ENCODE results near the gene IRAK2. TPM values are rescaled to one million over a fixed set of nuclear protein-coding genes. Genes with fewer than 3 reads are reported as not detected.

Gene IRAK2
- total RNA-seq, 1 donor from 2014 or later: 4.7 TPM

GRCh38 chr3:10279384-10280176 is 114.9 kb downstream of the IRAK2 start:
- DNase-seq (ENCODE audit: low read depth) (no peak), FAIRE-seq (no peak)
- Histone ChIP-seq H3K36me3 (ENCODE audit: control insufficient read depth, insufficient read depth, low read length) (peaks cover 14% of the 10 kb centered on the region), H3K4me3 (ENCODE audit: low read depth, low read length) (no peak overlapping the region), H3K27me3 (ENCODE audit: control insufficient read depth, insufficient read depth, low read length) (no peaks in the 10 kb centered on the region)
- TF ChIP-seq CTCF (IDR thresholded peaks at IDR 0.05; ENCODE audit: insufficient read depth, low read length, severe bottlenecking): no peak

GRCh38 chr3:10280177-10280529 is 115.4 kb downstream of the IRAK2 start:
- peak; percentile 24 for TF ChIP-seq CTCF (IDR thresholded peaks at IDR 0.05; ENCODE audit: insufficient read depth, low read length, severe bottlenecking)
- FAIRE-seq: no peak
- Histone ChIP-seq H3K27me3 (ENCODE audit: control insufficient read depth, insufficient read depth, low read length) (no peaks in the 10 kb centered on the region), H3K36me3 (ENCODE audit: control insufficient read depth, insufficient read depth, low read length) (peaks cover 14% of the 10 kb centered on the region), H3K4me3 (ENCODE audit: low read depth, low read length) (no peak overlapping the region)
- DNase-seq (ENCODE audit: low read depth): peak; percentile 22

GRCh38 chr3:10280571-10280970 is 115.9 kb downstream of the IRAK2 start:
- FAIRE-seq: peak; percentile 52
- H3K27me3 ChIP-seq (ENCODE audit: control insufficient read depth, insufficient read depth, low read length): no peaks in the 10 kb centered on the region
- H3K4me3 ChIP-seq (ENCODE audit: low read depth, low read length): no peak overlapping the region
- no peak for TF ChIP-seq CTCF (IDR thresholded peaks at IDR 0.05; ENCODE audit: insufficient read depth, low read length, severe bottlenecking)
- no peak for DNase-seq (ENCODE audit: low read depth)
- H3K36me3 ChIP-seq (ENCODE audit: control insufficient read depth, insufficient read depth, low read length): peaks cover 14% of the 10 kb centered on the region

- no peak for TF ChIP-seq CTCF (IDR thresholded peaks at IDR 0.05; ENCODE audit: insufficient read depth, low read length, severe bottlenecking)
- Histone ChIP-seq H3K4me3 (ENCODE audit: low read depth, low read length) (no peak overlapping the region), H3K36me3 (ENCODE audit: control insufficient read depth, insufficient read depth, low read length) (peaks cover 14% of the 10 kb centered on the region), H3K27me3 (ENCODE audit: control insufficient read depth, insufficient read depth, low read length) (no peaks in the 10 kb centered on the region)
- FAIRE-seq (no peak), DNase-seq (ENCODE audit: low read depth) (no peak)
These were observed 117.2 kb downstream of the IRAK2 start for GRCh38 chr3:10281951-10282350.

GRCh38 chr3:10283638-10284037 is 118.9 kb downstream of the IRAK2 start:
- no peak overlapping the region for H3K4me3 ChIP-seq (ENCODE audit: low read depth, low read length)
- H3K36me3 ChIP-seq (ENCODE audit: control insufficient read depth, insufficient read depth, low read length): peaks cover 12% of the 10 kb centered on the region
- DNase-seq (ENCODE audit: low read depth): peak; percentile 79
- no peak for TF ChIP-seq CTCF (IDR thresholded peaks at IDR 0.05; ENCODE audit: insufficient read depth, low read length, severe bottlenecking)
- no peaks in the 10 kb centered on the region for H3K27me3 ChIP-seq (ENCODE audit: control insufficient read depth, insufficient read depth, low read length)
- peak; percentile 23 for FAIRE-seq

- H3K27me3 ChIP-seq (ENCODE audit: control insufficient read depth, insufficient read depth, low read length): no peaks in the 10 kb centered on the region
- no peak for TF ChIP-seq CTCF (IDR thresholded peaks at IDR 0.05; ENCODE audit: insufficient read depth, low read length, severe bottlenecking)
- DNase-seq (ENCODE audit: low read depth): no peak
- no peak for FAIRE-seq
- H3K4me3 ChIP-seq (ENCODE audit: low read depth, low read length): no peak overlapping the region
- H3K36me3 ChIP-seq (ENCODE audit: control insufficient read depth, insufficient read depth, low read length): peaks cover 9% of the 10 kb centered on the region
These were observed 119.8 kb downstream of the IRAK2 start for GRCh38 chr3:10284496-10284895.

Measured in bronchial epithelial cell (primary cell).